GM12865 (cell line): ENCODE results near the gene GSTO2.

Source experiments
- DNase-seq: peaks from one replicate; pipeline ENCODE4 v3.0.0; 2010; ENCODE audit warnings: low read depth
- H3K4me3 ChIP-seq: 2 replicates; pipeline ENCODE4 v1.5.1; 2011; ENCODE audit warnings: mild to moderate bottlenecking, low read depth, low read length, control low read depth
- CTCF ChIP-seq: IDR thresholded peaks from 2 replicates; pipeline ENCODE4 v1.5.1; 2011; ENCODE audit warnings: low read length, control low read depth, low read depth, inconsistent platforms; ENCODE audit not compliant: insufficient read depth; ENCODE audit errors: missing control alignments

GSTO2 gene

GRCh38 chr10:104321725-104322415, 52.9 kb downstream of the GSTO2 start:
- TF ChIP-seq CTCF = no peak
- no peak overlapping the region for H3K4me3 ChIP-seq
- no peak for DNase-seq

GRCh38 chr10:104322416-104322782, 53.4 kb downstream of the GSTO2 start:
- H3K4me3 ChIP-seq = no peak overlapping the region
- TF ChIP-seq CTCF = no peak
- peak; percentile 38 for DNase-seq

GRCh38 chr10:104323085-104323484, 54.1 kb downstream of the GSTO2 start:
- no peak overlapping the region for H3K4me3 ChIP-seq
- DNase-seq = no peak
- TF ChIP-seq CTCF = no peak

GRCh38 chr10:104323760-104324201, 54.8 kb downstream of the GSTO2 start:
- DNase-seq = no peak
- no peak for TF ChIP-seq CTCF
- H3K4me3 ChIP-seq = no peak overlapping the region

- no peak overlapping the region for H3K4me3 ChIP-seq
- TF ChIP-seq CTCF = no peak
- DNase-seq = no peak
Measured at GRCh38 chr10:104324221-104324686, 55.3 kb downstream of the GSTO2 start.

- no peak for TF ChIP-seq CTCF
- DNase-seq = no peak
- H3K4me3 ChIP-seq = no peak overlapping the region
Measured at GRCh38 chr10:104324931-104325330, 55.9 kb downstream of the GSTO2 start.
